CMK (cell line): Measurements from ENCODE around the gene USH2A.

ENCODE experiments used
- DNase-seq: peaks from one replicate; pipeline ENCODE4 v3.0.0-alpha.2; 2010; ENCODE audit warnings: low read depth

The USH2A gene

DNA sequence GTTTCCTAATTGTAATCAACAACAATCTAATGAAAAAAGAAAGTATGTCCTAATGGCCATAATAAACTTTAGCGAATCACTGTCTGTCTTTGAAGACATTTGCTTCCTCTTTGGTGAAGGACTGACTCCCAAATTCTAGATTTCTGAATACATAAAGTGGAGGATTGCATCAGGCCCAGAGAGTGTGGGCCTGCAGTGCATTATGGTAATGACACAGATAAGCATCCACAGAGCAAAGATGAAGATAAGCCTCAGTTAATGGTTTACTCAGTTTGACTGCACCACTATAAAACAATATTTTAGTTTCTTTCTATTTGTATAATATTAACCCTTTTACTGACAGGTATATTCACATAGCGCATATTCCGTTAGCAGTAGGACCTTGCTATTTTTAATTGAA lies 490.7 kb downstream of the USH2A start:
- DNase-seq: no peak

DNA sequence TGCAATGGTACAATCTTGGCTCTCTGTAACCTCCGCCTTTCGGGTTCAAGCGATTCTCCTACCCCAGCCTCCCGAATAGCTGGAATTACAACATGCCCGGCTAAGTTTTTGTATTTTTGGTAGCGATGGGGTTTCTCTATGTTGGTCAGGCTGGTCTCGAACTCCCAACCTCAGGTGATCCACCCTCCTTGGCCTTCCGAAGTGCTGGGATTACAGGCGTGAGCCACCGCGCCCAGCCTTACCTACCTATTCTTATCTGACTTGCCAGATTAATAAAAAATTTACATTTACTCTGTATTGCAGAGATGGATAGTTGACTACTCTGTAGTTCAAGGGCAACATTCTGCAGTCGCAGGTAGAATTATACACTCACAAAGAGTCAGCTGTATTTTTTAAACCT lies 496.6 kb downstream of the USH2A start:
- DNase-seq: no peak

DNA sequence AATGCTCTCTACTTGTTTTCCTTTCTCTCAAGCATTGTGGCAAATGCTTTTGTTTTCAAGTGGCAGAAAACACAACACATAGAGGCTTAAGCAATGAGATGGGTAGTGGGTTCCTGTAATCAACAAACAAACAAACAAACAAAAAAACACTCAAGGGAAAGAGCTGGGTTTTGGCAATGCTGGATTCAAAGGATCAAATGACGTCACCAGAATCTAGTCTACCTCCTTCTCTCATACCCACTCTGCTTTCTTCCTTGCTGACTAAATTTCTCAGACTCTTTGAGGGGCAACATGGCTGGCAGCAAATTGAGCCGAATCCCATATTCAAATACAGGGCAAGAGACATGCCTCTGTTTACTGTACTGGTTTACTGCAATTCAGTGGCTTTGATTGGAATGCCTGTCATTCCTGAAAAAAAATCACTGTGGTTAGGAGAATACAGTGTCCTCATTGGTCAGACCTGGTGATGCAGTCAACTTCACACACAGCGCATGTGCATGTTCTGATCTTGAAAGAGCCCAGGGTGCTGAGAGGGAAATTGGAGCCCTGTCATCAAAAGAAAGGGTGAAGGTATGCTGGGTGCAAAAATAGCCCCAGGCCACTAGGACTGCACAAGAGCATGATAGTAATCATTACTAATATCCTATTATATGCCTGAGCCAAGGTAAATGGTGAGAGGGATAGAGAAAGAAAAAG lies 500.0 kb downstream of the USH2A start:
- no peak for DNase-seq

DNA sequence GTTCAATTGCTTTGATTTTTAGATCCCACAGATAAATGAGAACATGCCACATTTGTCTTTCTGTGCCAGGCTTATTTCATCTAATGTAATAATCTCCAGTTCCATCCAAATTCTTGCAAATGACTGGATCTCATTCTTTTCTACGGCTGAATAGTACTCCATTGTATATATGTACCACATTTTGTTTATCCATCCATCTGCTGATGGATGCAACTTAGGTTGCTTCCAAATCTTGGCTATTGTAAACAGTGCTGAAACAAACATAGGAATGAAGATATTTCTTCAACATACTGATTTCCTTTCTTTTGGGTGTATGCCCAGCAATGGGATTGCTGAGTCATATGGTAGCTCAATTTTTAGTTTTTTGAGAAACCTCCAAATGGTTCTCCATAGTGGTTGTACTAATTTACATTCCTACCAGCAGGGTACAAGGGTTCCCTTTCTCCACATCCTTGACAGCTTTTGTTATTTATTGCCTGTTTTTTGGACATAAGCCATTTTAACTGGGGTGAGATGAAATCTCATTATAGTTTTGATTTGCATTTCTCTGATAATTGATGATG lies 511.8 kb downstream of the USH2A start:
- no peak for DNase-seq

DNA sequence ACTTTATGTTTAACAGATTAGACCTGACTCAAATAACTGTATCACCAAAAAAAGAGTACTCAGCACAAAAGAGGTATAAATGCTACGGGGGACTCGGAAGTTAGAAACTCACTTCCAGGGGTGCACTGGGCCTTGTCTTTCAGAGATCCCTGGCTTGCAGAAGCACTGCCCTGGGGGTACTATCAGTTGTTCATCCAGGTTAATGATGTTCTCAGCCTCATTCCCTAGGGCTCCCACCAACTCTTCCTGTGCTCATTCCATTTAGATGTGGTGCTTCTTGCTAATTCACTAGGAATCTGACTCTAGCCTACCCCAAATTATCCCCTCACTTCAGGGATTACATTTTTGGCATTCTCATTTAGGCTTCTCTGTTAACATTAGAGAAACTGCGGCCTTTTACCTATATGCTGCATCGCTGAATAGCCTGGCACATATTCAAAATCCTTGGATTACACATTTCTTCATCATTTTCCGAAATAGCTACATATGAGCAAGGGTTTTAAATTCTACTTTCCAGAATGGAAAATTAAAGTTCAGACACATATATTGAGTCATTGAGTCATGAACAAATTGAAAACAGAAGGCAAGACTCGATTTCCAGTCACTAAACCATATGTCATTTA lies 517.6 kb downstream of the USH2A start:
- DNase-seq: no peak

DNA sequence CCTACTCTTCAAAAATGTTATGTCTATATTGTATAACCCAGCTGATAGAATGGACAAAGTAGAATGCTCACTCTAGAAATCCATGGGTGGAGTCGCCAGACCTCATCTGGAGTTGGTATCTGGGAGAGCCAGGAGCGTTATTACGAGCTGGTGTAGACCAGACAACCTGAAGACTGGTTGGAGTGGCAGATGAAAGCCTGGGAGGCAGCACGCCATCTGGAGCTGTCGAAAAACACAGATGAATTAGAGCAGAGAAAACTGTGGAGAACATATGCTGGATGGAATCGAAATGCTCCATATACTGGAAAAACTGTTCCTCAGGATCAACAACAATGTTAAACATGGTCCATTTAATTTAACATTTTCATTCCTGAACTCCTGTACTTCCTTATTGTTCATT lies 522.6 kb downstream of the USH2A start:
- no peak for DNase-seq

DNA sequence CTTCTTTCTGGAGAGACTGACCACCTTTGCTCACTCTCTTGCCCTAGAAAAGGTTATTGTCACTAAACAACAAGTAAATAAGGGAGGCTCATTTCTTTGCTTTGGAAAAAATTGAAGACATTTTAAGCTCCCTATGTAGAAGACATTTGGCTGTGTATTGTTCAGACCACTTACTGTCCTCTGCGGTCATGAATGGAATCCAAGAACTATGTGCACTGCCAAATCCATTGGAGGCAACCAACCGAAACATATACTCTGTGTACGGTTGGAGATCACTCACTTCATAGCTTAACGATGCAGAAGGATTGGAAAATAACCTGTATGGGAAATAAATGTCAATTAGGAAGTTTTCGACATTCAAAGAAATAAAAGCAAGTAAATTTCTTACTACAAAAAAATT lies 523.3 kb downstream of the USH2A start:
- no peak for DNase-seq

DNA sequence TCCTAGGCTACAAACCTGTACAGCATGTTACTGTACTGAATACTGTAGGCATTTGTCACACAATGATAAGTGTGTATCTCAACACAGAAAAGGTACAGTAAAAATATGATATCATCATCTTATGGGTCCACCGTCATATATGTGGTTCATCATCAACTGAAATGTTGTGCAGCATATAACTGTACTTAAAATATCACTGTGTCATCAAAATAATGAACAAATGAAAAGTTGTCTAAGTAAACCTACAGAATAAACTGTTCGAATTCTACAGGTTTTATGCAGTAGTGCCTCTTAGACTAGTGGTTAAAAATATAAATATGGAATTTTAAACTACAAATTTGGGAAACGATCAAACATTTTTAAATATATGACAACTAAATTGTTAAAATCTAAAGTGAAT lies 527.4 kb downstream of the USH2A start:
- no peak for DNase-seq

DNA sequence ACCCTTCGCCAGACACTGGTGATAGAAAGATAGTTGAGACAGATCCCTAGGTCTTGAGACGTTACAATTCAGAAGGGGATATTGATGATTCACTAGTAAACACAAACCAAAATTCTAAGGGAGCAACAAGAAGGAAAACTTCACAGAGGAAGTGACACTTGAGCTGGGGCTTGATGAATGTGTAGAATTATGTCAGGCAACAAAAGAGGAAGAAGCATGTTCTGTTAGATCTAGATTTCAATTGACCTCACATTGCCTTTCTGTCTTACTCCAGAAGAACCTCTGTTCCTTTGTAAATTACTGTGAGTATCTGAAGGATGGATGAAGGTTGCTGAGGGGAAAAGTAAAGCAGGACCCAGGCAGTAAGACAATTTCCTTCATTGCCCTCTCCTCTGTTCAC lies 528.0 kb downstream of the USH2A start:
- DNase-seq: no peak

DNA sequence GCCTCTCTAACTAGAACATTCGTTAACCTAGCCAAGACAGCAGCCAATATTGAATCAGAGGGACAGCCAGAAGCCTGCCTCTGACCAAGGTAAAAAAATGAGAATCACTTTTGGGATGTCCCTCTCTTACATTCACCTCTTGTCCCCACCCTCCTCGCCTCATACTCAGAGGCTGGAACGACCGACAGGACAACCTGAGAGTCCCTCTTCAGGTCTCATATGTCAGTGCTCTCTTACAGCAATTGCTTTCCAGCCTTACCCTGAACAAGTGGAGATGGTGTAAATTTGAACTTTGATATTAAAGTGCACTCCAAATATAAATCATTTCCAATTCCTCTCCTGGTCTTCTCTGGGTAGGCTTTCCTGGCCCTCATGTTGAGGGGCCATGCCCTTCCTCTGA lies 528.6 kb downstream of the USH2A start:
- no peak for DNase-seq

DNA sequence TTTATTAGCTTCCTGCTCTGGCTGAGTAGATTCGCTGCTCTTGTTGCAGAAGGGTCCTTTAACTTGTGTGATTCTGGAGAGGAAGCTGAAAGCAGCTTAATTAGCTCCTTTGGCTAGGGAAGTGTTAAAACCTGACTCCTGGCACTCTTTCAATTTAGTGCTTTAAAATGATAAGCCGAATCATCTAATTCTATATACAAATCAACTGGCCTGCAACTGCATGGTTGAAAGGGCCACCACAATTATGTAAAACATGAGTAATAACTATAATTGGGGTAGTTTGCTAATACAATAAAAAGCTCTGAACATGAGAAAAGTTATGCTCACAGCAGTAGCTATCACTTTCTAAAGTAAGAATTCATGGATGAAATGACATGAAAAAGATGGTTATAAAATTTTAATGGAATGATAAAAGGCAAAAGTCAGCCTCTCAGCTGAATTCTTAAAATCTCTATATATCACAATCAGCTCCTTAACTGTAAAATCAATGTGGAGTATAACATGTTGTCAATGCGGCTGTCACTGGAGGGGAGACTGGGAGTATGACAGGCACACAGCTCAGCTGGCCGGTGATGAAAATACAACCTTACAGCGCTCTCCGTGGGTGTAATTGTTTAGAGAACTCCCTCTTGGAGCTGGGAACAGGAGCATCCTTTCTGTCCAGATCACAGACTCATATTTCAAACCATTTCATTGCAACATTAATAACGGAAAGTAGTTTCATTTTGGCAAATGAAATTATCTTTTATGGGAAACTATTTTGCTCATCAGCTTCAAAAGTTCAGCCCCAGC lies 531.8 kb downstream of the USH2A start:
- no peak for DNase-seq

DNA sequence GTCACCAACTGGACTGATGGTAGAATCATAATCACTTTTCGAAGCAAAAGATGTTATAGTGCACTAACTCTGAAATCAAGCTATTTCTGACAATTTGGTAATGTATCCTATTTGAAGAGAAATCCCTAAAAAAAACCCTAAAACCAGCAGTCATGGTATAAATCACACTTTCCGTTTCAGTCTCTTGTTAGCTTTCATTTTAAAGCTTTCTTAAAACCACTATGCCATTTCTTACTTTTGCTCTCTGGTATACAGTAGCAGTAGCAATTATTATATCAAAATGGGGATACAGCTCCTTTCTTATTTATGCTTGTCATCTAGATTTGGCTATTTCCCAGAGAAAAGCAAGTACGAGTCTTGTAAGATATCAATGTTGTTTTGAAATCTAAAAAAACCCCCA lies 532.8 kb downstream of the USH2A start:
- DNase-seq: no peak

DNA sequence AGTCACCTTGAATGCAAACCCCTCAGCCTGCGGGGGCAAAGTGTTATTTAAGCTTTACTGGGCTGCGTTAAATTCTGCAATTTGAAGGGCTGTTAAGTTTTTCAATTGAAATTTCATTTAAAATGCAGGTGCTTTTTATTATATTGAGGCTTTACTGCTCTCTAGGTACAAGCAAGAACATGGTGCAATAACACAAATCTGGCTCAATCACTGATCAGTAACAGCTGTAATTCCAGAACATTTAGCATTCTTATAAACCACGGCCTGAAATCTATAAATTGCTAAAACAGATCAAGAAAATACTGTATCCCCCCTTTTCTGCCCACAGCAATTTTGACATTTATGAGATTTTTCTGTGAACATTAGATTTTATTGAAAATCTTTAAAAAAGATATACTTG lies 533.4 kb downstream of the USH2A start:
- DNase-seq: no peak

DNA sequence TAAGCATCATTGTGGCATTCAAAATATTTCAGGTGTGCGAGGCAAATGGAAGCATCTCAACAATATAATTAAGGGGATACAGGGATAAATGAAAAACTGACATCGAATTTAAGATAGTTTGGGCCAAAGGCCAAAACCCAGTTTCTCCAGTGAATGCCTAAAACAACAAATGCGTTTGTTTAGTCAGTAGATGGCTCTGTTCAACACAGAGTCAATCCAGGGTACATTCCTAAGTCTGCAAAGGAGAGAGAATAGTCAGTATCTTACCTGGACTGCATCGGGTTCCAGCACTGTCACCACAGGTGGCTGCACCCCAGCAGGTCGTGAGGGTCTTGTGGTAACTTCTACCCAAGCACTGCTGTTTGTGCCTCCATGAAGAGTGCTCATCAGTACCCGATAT lies 535.1 kb downstream of the USH2A start:
- DNase-seq: no peak

DNA sequence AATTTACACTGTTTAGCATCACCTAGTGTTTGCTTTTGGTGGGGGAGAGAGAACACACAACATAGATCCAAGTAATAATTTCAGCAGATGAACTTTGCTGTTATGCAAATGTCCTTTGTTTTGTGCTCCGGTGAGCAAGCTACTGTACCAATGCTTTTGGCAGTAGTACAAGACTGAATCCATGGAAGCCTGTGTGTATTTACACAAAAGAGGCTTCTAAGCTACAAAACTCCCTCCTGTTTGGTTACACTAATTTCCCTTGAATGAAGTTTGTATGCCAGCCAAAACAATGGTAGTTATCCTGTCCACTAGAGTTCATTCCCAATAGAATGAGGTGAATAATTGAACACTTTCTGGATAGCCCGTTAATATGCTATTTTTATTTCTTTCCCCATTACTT lies 535.6 kb downstream of the USH2A start:
- no peak for DNase-seq

DNA sequence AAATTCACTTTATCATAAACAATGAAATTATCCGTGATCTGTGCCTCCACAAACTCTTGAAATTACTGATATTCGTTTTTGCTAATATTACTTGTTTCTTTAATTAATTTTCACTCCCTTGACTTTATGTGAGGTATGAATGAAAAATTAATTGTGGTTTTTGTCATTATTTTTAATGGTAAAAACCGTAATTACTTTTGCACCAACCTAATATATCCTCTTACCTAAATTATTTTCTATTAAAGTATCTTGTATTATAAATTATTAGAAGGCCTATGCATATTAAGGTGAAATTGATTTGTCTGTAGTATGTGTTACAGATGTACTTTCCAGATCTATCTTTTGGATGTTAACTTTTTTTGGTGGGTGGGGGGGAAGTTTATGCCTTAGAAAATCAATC lies 540.2 kb downstream of the USH2A start:
- DNase-seq: no peak

DNA sequence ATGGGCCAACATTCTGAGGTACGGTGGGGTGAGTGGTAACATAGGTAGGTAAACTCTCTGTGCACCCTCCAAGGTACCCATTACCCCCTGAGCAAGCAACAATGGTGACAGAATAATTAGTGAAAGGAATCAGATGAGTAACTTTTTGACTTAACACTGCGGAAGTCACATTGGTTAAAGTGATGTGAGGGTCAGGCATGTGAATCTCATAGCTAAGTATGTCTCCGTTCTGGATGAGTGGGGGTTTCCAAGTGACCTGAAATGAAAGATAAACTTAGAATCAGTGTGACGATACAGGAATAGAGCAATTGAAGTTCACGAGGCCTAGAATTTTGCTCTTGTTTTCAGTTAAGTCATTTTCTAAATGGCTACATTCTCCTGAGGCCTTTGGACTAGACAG lies 544.4 kb downstream of the USH2A start:
- no peak for DNase-seq

DNA sequence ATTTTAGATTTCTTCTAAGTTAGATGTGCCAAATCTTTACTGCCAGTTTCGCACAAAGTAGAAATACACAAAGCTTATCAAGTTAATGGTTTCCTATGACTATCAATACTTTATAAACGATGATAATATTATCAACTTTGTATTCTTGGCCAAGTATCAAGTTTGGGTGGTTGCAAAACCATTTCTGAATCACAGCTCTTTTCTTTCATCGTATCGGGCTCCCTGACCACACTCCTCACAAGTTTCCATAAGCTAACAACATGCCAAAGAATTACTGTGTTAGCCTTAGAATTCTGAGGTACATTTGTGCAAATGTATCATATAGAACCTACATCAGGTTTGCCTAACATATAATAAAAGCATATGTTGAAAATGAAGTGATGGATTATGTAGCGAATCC lies 545.1 kb downstream of the USH2A start:
- no peak for DNase-seq

DNA sequence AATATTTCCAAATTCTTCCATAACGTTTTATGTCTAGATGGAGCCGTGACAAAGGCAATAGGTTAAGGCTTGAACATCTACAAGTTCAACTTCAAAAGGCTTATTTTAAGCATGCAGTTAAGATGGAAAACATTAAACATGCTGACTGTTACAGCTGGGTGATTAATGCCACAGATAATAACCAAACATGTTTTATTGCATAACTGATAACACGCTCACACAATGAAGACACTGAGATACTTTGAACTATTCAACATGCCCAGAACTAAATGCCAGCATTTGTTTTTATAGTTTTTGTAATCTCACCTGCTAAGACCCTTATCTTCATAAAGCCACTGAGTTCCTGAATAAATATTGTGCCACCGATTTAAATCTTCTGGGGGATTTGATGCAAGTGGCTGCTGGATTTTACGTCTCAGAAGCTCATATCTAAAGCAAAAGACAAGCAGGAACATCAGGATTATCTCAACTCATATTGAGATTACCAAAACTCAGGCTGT lies 545.7 kb downstream of the USH2A start:
- no peak for DNase-seq

DNA sequence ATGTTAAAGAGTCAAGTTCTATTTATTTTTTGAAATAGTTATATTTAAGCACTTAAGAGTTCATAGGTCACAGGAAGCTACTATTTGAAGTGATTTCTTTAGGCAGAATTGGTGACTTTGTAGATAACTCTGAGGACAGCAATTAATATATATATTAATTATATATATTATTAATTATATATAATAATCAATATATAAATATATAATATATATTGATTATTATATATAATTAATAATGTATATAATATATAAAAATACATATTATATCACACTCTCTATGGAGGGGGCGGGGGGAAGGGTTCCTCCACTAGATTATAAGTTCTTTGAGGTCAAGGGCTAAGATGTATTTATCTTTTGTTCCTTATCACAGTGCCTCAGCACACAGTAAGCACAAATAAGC lies 547.5 kb downstream of the USH2A start:
- no peak for DNase-seq

DNA sequence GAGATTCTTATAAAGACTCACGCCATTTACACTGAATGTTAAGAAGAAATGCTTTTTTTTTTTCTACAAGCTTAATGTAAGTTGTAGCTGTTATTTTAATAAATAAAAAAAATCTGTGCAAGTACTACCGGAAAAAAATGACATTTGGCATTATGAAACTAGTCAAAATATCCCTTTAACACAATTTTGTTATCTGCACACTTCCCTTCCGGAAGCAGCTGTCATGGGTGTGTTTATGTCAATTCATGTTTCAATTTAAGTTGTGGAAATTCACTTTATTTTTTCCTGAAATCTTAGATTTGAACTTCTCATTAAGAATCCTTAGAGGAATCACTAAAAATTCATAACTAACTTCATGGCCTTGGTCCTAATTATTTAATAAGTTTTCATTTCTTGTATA lies 548.0 kb downstream of the USH2A start:
- DNase-seq: no peak

DNA sequence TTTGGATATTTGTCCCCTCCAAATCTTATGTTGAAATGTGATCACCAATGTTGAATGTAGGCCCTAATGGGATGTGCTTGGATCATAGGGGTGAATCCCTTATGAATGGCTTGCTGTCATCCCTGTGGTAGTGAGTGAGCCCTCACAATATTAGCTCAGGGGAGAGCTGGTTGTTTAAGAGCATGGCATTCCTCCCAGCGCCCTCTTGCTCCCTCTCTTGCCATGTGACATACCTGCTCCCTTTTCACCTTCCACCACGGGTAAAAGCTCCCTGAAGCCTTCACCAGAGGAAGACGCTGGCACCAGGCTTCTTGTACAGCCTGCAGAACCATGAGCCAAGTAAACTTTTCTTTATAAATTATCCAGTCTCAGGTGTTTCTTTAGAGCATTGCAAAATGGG lies 550.6 kb downstream of the USH2A start:
- DNase-seq: no peak

DNA sequence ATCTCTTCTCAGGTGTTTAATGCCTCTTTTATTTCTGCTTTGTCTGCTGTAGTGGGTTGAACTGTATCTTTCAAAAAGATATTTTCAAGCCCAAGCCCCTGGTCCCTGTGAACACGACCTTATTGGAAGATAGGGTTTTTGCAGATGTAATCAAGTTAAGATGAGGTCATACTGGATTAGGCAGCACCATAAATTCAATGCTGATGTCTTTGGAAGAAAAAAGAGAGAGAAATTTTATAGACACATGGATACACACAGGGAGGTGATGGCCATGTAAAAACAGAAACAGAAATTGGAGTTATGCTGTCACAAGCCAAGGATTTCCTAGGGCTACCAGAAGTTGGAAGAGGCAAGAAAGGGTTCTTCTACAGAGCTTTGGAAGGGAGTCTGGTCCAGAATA lies 554.7 kb downstream of the USH2A start:
- no peak for DNase-seq
